CD4-positive, alpha-beta T cell (primary cell): ENCODE measurements around the gene ZNF519. TPM values are rescaled to one million over a fixed set of nuclear protein-coding genes. Genes with fewer than 3 reads are reported as not detected.
"Not testable (repeated sequence)": the region's sequence is repeated elsewhere in the genome, so short reads cannot be mapped to it uniquely, and the experiment has no call there.

Experiments used
- ATAC-seq: fragments of 200-7000 bp; cut with Tn5 transposase; one replicate; pipeline ENCODE4 v1.10.0; 2022; ENCODE audit warnings: mild to moderate bottlenecking; ENCODE audit not compliant: poor library complexity
- CTCF ChIA-PET: fragments of 350-600 bp; sonication (Branson Sonifier 250); formaldehyde crosslinking; loops from one replicate; lab custom pipeline; 2021; ENCODE audit warnings: antibody characterized with exemption, inconsistent platforms; lab: Charles Lee
- POLR2A ChIA-PET: fragments of 350-600 bp; sonication (Branson Sonifier 250); formaldehyde crosslinking; loops from one replicate; lab custom pipeline; 2021; ENCODE audit warnings: antibody characterized with exemption, inconsistent platforms; lab: Charles Lee
- DNase-seq, 14 experiments: peaks; one replicate each; pipeline ENCODE4 v3.0.0-alpha.2; 2013 to 2020; ENCODE audit warnings: mixed read lengths in 2 of 14
- H3K27ac ChIP-seq, 2 donors: one replicate each; pipeline versions ENCODE4 v1.5.1 to v1.7.0; 2013; ENCODE audit warnings: low read length in 2 of 2, low read depth in 1 of 2, mild to moderate bottlenecking in 1 of 2
- H3K27me3 ChIP-seq, 2 experiments: 1 replicate in 1 of 2; 2 replicates in 1 of 2; pipeline versions ENCODE4 v1.6.1 to v1.7.0; 2013; ENCODE audit warnings: low read length in 2 of 2, control low read depth in 1 of 2, mild to moderate bottlenecking in 1 of 2, moderate library complexity in 1 of 2; ENCODE audit not compliant: insufficient read depth in 2 of 2, control insufficient read depth in 1 of 2
- H3K36me3 ChIP-seq: one replicate; pipeline ENCODE4 v1.6.1; 2013; ENCODE audit warnings: low read length, control low read depth; ENCODE audit not compliant: insufficient read depth
- H3K4me1 ChIP-seq: one replicate; pipeline ENCODE4 v1.6.1; 2013; ENCODE audit warnings: low read length, control low read depth; ENCODE audit not compliant: insufficient read depth
- H3K4me3 ChIP-seq: one replicate; pipeline ENCODE4 v1.5.1; 2013; ENCODE audit warnings: mild to moderate bottlenecking, low read length, moderate library complexity
- H3K9me3 ChIP-seq, 2 experiments: 1 replicate in 1 of 2; 2 replicates in 1 of 2; pipeline versions ENCODE4 v1.6.1 to v1.7.0; 2013; ENCODE audit warnings: low read length in 2 of 2, mild to moderate bottlenecking in 2 of 2, control low read depth in 1 of 2, moderate library complexity in 1 of 2; ENCODE audit not compliant: control insufficient read depth in 1 of 2, insufficient read depth in 1 of 2
- H3K27ac Mint-ChIP-seq: one replicate; pipeline ENCODE4 v1.8.0; 2020; ENCODE audit warnings: mixed read lengths
- H3K27me3 Mint-ChIP-seq: one replicate; pipeline ENCODE4 v1.8.0; 2021; ENCODE audit warnings: mixed read lengths
- H3K36me3 Mint-ChIP-seq: one replicate; pipeline ENCODE4 v1.8.0; 2021; ENCODE audit warnings: low read depth, mixed read lengths
- H3K4me1 Mint-ChIP-seq: one replicate; pipeline ENCODE4 v1.8.0; 2021; ENCODE audit warnings: low read depth, mixed read lengths
- H3K4me3 Mint-ChIP-seq: one replicate; pipeline ENCODE4 v1.8.0; 2020; ENCODE audit warnings: mild to moderate bottlenecking, mixed read lengths
- H3K9me3 Mint-ChIP-seq: one replicate; pipeline ENCODE4 v1.8.0; 2020; ENCODE audit warnings: mixed read lengths
- intact Hi-C, 2 experiments: fragments of 100-400 bp; cut with DNase I in 1 of 2; cut with micrococcal nuclease in 1 of 2; formaldehyde crosslinking; loops; one replicate each; pipeline versions ENCODE4 v1.15.1 to v1.9.0; 2023 to 2025; cut with DNase I, micrococcal nuclease
- total RNA-seq, 174 experiments: library from RNA in 2 of 174; stranded (reverse) in 2 of 174; gene quantifications; one replicate each; pipeline ENCODE4 v1.2.3 and lab custom pipeline; 2021 to 2026

The ZNF519 gene
- total RNA-seq, 2 experiments from 2014 or later: 8.3 to 10.4 TPM

GRCh38 chr18:14170367-14171036 lies 38.3 kb upstream of the ZNF519 start:
- H3K27me3 Mint-ChIP-seq, CTCF ChIA-PET, ATAC-seq, DNase-seq, intact Hi-C loops, H3K27ac ChIP-seq, H3K4me1 Mint-ChIP-seq, H3K4me3 Mint-ChIP-seq, POLR2A ChIA-PET, H3K4me3 ChIP-seq, H3K9me3 ChIP-seq, H3K27ac Mint-ChIP-seq, H3K9me3 Mint-ChIP-seq, H3K36me3 ChIP-seq, H3K27me3 ChIP-seq, H3K4me1 ChIP-seq, H3K36me3 Mint-ChIP-seq: not testable (repeated sequence)

- H3K36me3 Mint-ChIP-seq, H3K4me1 Mint-ChIP-seq, H3K4me3 Mint-ChIP-seq, H3K4me1 ChIP-seq, H3K27me3 ChIP-seq, H3K36me3 ChIP-seq, DNase-seq, CTCF ChIA-PET, H3K4me3 ChIP-seq, intact Hi-C loops, H3K27ac ChIP-seq, POLR2A ChIA-PET, H3K9me3 Mint-ChIP-seq, ATAC-seq, H3K9me3 ChIP-seq, H3K27ac Mint-ChIP-seq: not testable (repeated sequence)
- H3K27me3 Mint-ChIP-seq: peaks cover 20% of the 10 kb centered on the region
These were observed 30.7 kb upstream of the ZNF519 start for GRCh38 chr18:14162915-14163314.

GRCh38 chr18:14151564-14152113 lies 19.4 kb upstream of the ZNF519 start:
- H3K9me3 Mint-ChIP-seq, H3K36me3 Mint-ChIP-seq, POLR2A ChIA-PET: not testable (repeated sequence)

DNA sequence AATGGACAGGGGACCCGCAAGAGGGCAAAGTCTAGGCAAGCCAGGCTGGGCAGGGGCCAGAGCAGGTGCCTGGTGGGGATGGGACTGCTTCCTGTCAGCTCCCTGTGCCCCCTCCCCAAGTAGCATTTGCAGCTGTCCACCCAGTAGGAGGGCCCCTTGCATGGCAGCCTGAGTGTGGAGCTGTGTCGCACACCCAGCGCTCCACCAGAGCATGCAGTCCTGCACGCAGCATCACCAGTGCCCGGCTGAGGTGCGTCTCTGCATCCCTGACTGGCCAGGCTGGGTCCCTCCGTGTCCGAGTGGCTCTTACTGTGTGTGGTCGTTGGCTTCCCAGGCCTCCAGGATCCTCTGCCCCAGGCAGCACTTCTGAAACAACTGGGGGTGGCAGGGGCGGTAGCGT lies 18.5 kb upstream of the ZNF519 start:
- H3K27me3 ChIP-seq, H3K9me3 ChIP-seq, H3K27ac ChIP-seq, H3K27me3 Mint-ChIP-seq, CTCF ChIA-PET, H3K4me3 ChIP-seq, H3K27ac Mint-ChIP-seq, intact Hi-C loops, H3K4me1 Mint-ChIP-seq, H3K9me3 Mint-ChIP-seq, DNase-seq, H3K36me3 Mint-ChIP-seq, H3K4me3 Mint-ChIP-seq, ATAC-seq, H3K36me3 ChIP-seq, H3K4me1 ChIP-seq, POLR2A ChIA-PET: not testable (repeated sequence)

More at GRCh38 chr18:14151564-14152113, 19.4 kb upstream of the ZNF519 start:
- H3K36me3 ChIP-seq, intact Hi-C loops, H3K4me3 ChIP-seq, ATAC-seq, CTCF ChIA-PET, H3K27ac ChIP-seq, H3K4me3 Mint-ChIP-seq, DNase-seq, H3K9me3 ChIP-seq, H3K27me3 ChIP-seq, H3K4me1 ChIP-seq, H3K27me3 Mint-ChIP-seq, H3K4me1 Mint-ChIP-seq, H3K27ac Mint-ChIP-seq: not testable (repeated sequence)

DNA sequence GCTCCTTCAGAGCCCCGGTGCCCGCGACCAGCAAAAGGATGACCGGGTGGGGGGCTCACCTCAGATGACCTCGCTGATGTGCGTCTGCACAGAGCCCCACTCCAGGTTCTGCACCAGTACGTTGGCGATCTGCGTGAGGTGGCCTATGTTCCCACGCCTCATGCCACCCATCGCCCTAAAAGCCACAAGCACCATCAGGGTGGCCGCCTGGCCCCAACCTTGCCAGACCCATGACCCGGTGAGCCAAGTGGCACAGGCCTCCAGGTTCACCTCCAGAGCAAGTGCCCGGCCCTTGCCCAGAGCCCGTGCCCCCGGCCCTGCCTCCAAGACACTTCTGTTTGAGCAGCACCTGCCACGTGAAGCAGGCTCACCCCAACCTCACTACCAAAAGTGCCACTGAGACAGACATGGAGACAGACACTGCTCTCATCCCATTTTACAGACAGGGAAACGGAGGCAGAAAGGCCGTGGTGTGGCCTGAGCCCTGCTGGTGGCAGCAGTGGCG lies 17.7 kb upstream of the ZNF519 start:
- H3K36me3 Mint-ChIP-seq, ATAC-seq, DNase-seq: not testable (repeated sequence)

DNA sequence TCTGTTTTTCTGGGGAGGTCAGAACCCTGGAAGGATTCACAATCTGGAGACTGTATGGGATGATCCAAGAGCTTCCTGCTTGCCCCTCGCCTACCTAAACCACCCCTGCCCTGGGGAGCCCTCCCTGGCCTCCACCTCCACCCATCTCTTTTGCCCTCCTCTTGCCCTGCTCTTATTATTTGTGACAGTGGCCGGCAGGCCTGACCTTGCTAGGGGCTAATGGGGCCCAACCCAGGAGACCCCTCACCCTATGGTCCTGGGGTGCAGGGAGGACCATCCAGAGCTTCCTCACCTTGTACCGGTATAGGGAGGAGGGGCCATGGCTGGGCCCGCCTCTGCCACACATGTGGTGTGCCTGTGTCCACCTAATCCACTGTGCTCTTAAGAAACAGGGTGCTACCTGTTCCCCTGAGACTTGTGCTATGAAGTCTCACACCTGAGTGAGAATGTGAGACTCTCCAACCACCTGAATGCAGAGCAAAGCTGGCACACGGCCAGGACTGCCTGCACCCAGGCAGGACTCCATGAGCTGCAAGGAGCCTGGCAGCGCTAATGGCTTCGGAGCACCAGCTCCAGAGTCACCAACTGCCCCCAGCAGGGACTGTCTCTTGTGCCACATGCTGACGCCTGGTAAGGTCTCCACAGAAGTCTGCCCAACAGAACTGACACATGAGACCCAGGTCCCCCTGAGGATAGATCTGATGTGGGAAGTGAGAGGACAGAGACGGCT lies 17.1 kb upstream of the ZNF519 start:
- H3K4me3 ChIP-seq, DNase-seq, H3K36me3 Mint-ChIP-seq, H3K9me3 ChIP-seq, POLR2A ChIA-PET, intact Hi-C loops, H3K27me3 ChIP-seq, H3K27ac ChIP-seq, ATAC-seq, H3K4me1 Mint-ChIP-seq, H3K4me3 Mint-ChIP-seq, H3K27me3 Mint-ChIP-seq, H3K9me3 Mint-ChIP-seq, H3K4me1 ChIP-seq, H3K36me3 ChIP-seq, CTCF ChIA-PET, H3K27ac Mint-ChIP-seq: not testable (repeated sequence)

More for the DNA sequence above, 17.7 kb upstream of the ZNF519 start:
- H3K4me1 ChIP-seq, POLR2A ChIA-PET, H3K9me3 Mint-ChIP-seq, H3K4me3 Mint-ChIP-seq, H3K27ac Mint-ChIP-seq, H3K4me1 Mint-ChIP-seq, intact Hi-C loops, H3K27me3 ChIP-seq, H3K27ac ChIP-seq, H3K27me3 Mint-ChIP-seq, CTCF ChIA-PET, H3K4me3 ChIP-seq, H3K36me3 ChIP-seq, H3K9me3 ChIP-seq: not testable (repeated sequence)
